HFFc6 (cell line): ENCODE results near the gene HDAC9. TPM values are rescaled to one million over a fixed set of nuclear protein-coding genes. Genes with fewer than 3 reads are reported as not detected.

Experiments
- DNase-seq: peaks from one replicate; pipeline ENCODE4 v3.0.0-alpha.2; 2018
- H3K27ac Mint-ChIP-seq: 2 replicates; pipeline ENCODE4 v1.8.0; 2020; ENCODE audit warnings: mild to moderate bottlenecking, mixed read lengths
- H3K27me3 Mint-ChIP-seq: 2 replicates; pipeline ENCODE4 v1.8.0; 2021; ENCODE audit warnings: mild to moderate bottlenecking, moderate library complexity, mixed read lengths; ENCODE audit not compliant: insufficient read depth
- H3K36me3 Mint-ChIP-seq: 2 replicates; pipeline ENCODE4 v1.8.0; 2021; ENCODE audit warnings: low read depth, mixed read lengths
- H3K4me1 Mint-ChIP-seq: 2 replicates; pipeline ENCODE4 v1.8.0; 2020; ENCODE audit warnings: low read depth, mixed read lengths
- H3K4me3 Mint-ChIP-seq: 2 replicates; pipeline ENCODE4 v1.8.0; 2020; ENCODE audit warnings: mild to moderate bottlenecking, moderate library complexity, mixed read lengths
- H3K9me3 Mint-ChIP-seq: 2 replicates; pipeline ENCODE4 v1.8.0; 2020; ENCODE audit warnings: mild to moderate bottlenecking, mixed read lengths
- CTCF ChIP-seq: fragments of 200-600 bp; sonication (generic); IDR thresholded peaks from 2 replicates; pipeline ENCODE4 v1.5.0; 2021; ENCODE audit warnings: antibody characterized with exemption, mild to moderate bottlenecking
- total RNA-seq, 6 experiments: library from RNA; stranded (reverse); fragmentation: NEBNext Ultra II Directional; extraction: Animal tissue kit (Norgen Biotek cat#: 25700); gene quantifications; 2 replicates in 1 of 6; 3 replicates in 5 of 6; pipeline ENCODE4 v1.2.3, GENCODE V29; 2021

Gene HDAC9
- total RNA-seq, 6 experiments from 2014 or later = 11.5 to 29.2 (median 13.2) TPM

GRCh38 chr7:18639711-18640110, 144.2 kb downstream of the HDAC9 start:
- peaks cover 2% of the 10 kb centered on the region; the same call in 1 of the 2 replicates for H3K36me3 Mint-ChIP-seq
- no peaks in the 10 kb centered on the region for H3K9me3 Mint-ChIP-seq
- H3K27me3 Mint-ChIP-seq = no peaks in the 10 kb centered on the region
- peak overlapping the region; percentile 70; the same call in 1 of the 2 replicates for H3K27ac Mint-ChIP-seq
- no peak for TF ChIP-seq CTCF
- peaks cover 19% of the 10 kb centered on the region for H3K4me1 Mint-ChIP-seq
- H3K4me3 Mint-ChIP-seq = no peak overlapping the region
- DNase-seq = no peak

GRCh38 chr7:18644981-18645380, 149.4 kb downstream of the HDAC9 start:
- no peak overlapping the region for H3K4me3 Mint-ChIP-seq
- no peak for TF ChIP-seq CTCF
- no peak for DNase-seq
- H3K27me3 Mint-ChIP-seq = no peaks in the 10 kb centered on the region
- H3K36me3 Mint-ChIP-seq = peaks cover 28% of the 10 kb centered on the region
- H3K4me1 Mint-ChIP-seq = peaks cover 14% of the 10 kb centered on the region
- H3K9me3 Mint-ChIP-seq = no peaks in the 10 kb centered on the region
- no peak overlapping the region for H3K27ac Mint-ChIP-seq

GRCh38 chr7:18647582-18647981, 152.0 kb downstream of the HDAC9 start:
- Mint-ChIP-seq H3K4me3 (no peak overlapping the region), H3K9me3 (no peaks in the 10 kb centered on the region), H3K36me3 (peaks cover 28% of the 10 kb centered on the region), H3K27ac (no peak overlapping the region), H3K4me1 (peaks cover 20% of the 10 kb centered on the region), H3K27me3 (no peaks in the 10 kb centered on the region)
- no peak for DNase-seq
- no peak for TF ChIP-seq CTCF

- no peak for TF ChIP-seq CTCF
- H3K27me3 Mint-ChIP-seq = no peaks in the 10 kb centered on the region
- no peak for DNase-seq
- H3K9me3 Mint-ChIP-seq = no peaks in the 10 kb centered on the region
- H3K27ac Mint-ChIP-seq = no peak overlapping the region
- peaks cover 15% of the 10 kb centered on the region for H3K4me1 Mint-ChIP-seq
- peaks cover 28% of the 10 kb centered on the region for H3K36me3 Mint-ChIP-seq
- no peak overlapping the region for H3K4me3 Mint-ChIP-seq
These were observed 153.6 kb downstream of the HDAC9 start for GRCh38 chr7:18648849-18649758.

GRCh38 chr7:18653381-18654155, 158.0 kb downstream of the HDAC9 start:
- H3K4me3 Mint-ChIP-seq = no peak overlapping the region
- H3K9me3 Mint-ChIP-seq = no peaks in the 10 kb centered on the region
- H3K27me3 Mint-ChIP-seq = no peaks in the 10 kb centered on the region
- TF ChIP-seq CTCF = no peak
- no peak overlapping the region for H3K27ac Mint-ChIP-seq
- H3K36me3 Mint-ChIP-seq = peaks cover 12% of the 10 kb centered on the region
- DNase-seq = no peak
- H3K4me1 Mint-ChIP-seq = peaks cover 15% of the 10 kb centered on the region
